Aorta (tissue), 5 donors: ENCODE measurements around the gene HES2. TPM values are rescaled to one million over a fixed set of nuclear protein-coding genes. Genes with fewer than 3 reads are reported as not detected.

Experiments
- ATAC-seq: fragments of 200-7000 bp; cut with Tn5 transposase; one replicate; pipeline ENCODE4 v1.9.1; 2022; ENCODE audit warnings: moderate library complexity; ENCODE audit not compliant: low FRiP score
- DNase-seq, 2 donors: peaks; one replicate each; pipeline ENCODE4 v3.0.0-alpha.2; 2020
- H3K27ac ChIP-seq, 2 donors: one replicate each; pipeline ENCODE4 v1.5.1; 2013; ENCODE audit warnings: low read length in 2 of 2, mild to moderate bottlenecking in 2 of 2, moderate library complexity in 2 of 2, control low read depth in 1 of 2, inconsistent platforms in 1 of 2, low read depth in 1 of 2
- H3K27me3 ChIP-seq, 2 donors: one replicate each; pipeline ENCODE4 v1.6.1; 2013; ENCODE audit warnings: control low read depth in 1 of 2, low read length in 1 of 2, mild to moderate bottlenecking in 1 of 2, moderate library complexity in 1 of 2; ENCODE audit not compliant: insufficient read depth in 2 of 2, control insufficient read depth in 1 of 2
- H3K36me3 ChIP-seq, 2 donors: one replicate each; pipeline ENCODE4 v1.6.1; 2013; ENCODE audit warnings: control low read depth in 1 of 2, low read length in 1 of 2, mild to moderate bottlenecking in 1 of 2; ENCODE audit not compliant: insufficient read depth in 2 of 2, control insufficient read depth in 1 of 2
- H3K4me1 ChIP-seq, 2 donors: one replicate each; pipeline ENCODE4 v1.6.1; 2013; ENCODE audit warnings: low read length in 2 of 2, control low read depth in 1 of 2, mild to moderate bottlenecking in 1 of 2, moderate library complexity in 1 of 2; ENCODE audit not compliant: insufficient read depth in 2 of 2, control insufficient read depth in 1 of 2
- H3K4me3 ChIP-seq, 2 donors: one replicate each; pipeline ENCODE4 v1.5.1; 2013; ENCODE audit warnings: low read length in 2 of 2, control low read depth in 1 of 2, mild to moderate bottlenecking in 1 of 2
- H3K9me3 ChIP-seq: one replicate; pipeline ENCODE4 v1.6.1; 2013; ENCODE audit warnings: mild to moderate bottlenecking, low read length; ENCODE audit not compliant: control insufficient read depth
- WGBS, 2 donors: extraction: QIAGEN DNeasy Blood & Tissue Kit; methylation state at CpG; one replicate each; pipeline ENCODE4 v1.1.7; 2013; 5-methylcytosine and 5-hydroxymethylcytosine counted together
- intact Hi-C, 2 donors: fragments of 100-400 bp; cut with DNase I; formaldehyde crosslinking; loops; one replicate each; pipeline versions ENCODE4 v1.14.2 to v1.15.0; 2022
- polyA plus RNA-seq, 2 donors: library from polyadenylated mRNA; stranded (reverse); fragments of 200-250 nt; gene quantifications; one replicate each; pipeline ENCODE4 v1.2.3, GENCODE V29; 2013
- total RNA-seq, 2 donors: library from RNA; stranded (reverse); fragmentation: NEBNext Ultra II Directional; extraction: Animal tissue kit (Norgen Biotek cat#: 25700); gene quantifications; one replicate each; pipeline ENCODE4 v1.2.1, GENCODE V29; 2021
- donor health status: healthy with polysubstance abuse.
- donor health status: Bipolar disorder and iron deficiency.
- donor health status: DM: no; HTN: no; CAD: no.
- donor health status: DM: no; HTN: no; CAD: no.
- donor health status: DM: yes; HTN: yes; CAD: no.

Gene HES2
- total and polyA plus RNA-seq, 4 donors: 0.49 to 1.4 TPM; not detected in 2

GRCh38 chr1:6416295-6416656, 3.4 kb downstream of the HES2 start:
- Histone ChIP-seq H3K36me3 (no peaks in the 10 kb centered on the region), H3K4me3 (no peak overlapping the region), H3K27ac (no peak overlapping the region), H3K4me1 (no peaks in the 10 kb centered on the region), H3K9me3 (no peaks in the 10 kb centered on the region), H3K27me3 (no peaks in the 10 kb centered on the region)
- 77 to 86% methylated on average over 8 of the region's 8 CpGs for WGBS, 2 donors
- no peak for ATAC-seq
- DNase-seq: no peak
- intact Hi-C loops: no loop called here

- DNase-seq: no peak
- Histone ChIP-seq H3K27me3 (no peaks in the 10 kb centered on the region), H3K27ac (no peak overlapping the region), H3K4me1 (no peaks in the 10 kb centered on the region), H3K36me3 (no peaks in the 10 kb centered on the region), H3K9me3 (no peaks in the 10 kb centered on the region), H3K4me3 (no peak overlapping the region)
- 64 to 65% methylated on average over 17 of the region's 17 CpGs for WGBS, 2 donors
- ATAC-seq: no peak
- intact Hi-C loops: no loop called here
These were observed 4.7 kb downstream of the HES2 start for GRCh38 chr1:6414881-6415626.

GRCh38 chr1:6414443-6414844, 5.3 kb downstream of the HES2 start:
- H3K4me3 ChIP-seq: no peak overlapping the region
- DNase-seq (no peak), ATAC-seq (no peak)
- 6% methylated on average over 15 of the region's 15 CpGs for WGBS, 2 donors
- intact Hi-C loops: no loop called here
- H3K9me3 ChIP-seq: no peaks in the 10 kb centered on the region
- H3K27ac ChIP-seq: no peak overlapping the region
- H3K27me3 ChIP-seq: no peaks in the 10 kb centered on the region
- no peaks in the 10 kb centered on the region for H3K36me3 ChIP-seq
- no peaks in the 10 kb centered on the region for H3K4me1 ChIP-seq

- DNase-seq (no peak), ATAC-seq (no peak)
- Histone ChIP-seq H3K4me3 (no peak overlapping the region), H3K9me3 (no peaks in the 10 kb centered on the region), H3K27ac (no peak overlapping the region), H3K36me3 (no peaks in the 10 kb centered on the region), H3K27me3 (no peaks in the 10 kb centered on the region), H3K4me1 (no peaks in the 10 kb centered on the region)
- intact Hi-C loops: loop anchor here in 1 of 2 donors (2.0 kb wide), 1 partner anchor 54 kb away; no protein-coding TSS in a partner anchor
- WGBS, 2 donors: 67 to 77% methylated on average over 6 of the region's 6 CpGs
These were observed 6.8 kb downstream of the HES2 start for GRCh38 chr1:6412896-6413295.

GRCh38 chr1:6410248-6410893, 9.3 kb downstream of the HES2 start:
- WGBS, 2 donors: 85% methylated on average over 13 of the region's 13 CpGs
- no peaks in the 10 kb centered on the region for H3K27me3 ChIP-seq
- intact Hi-C loops: no loop called here

GRCh38 chr1:6409733-6410132, 10.0 kb downstream of the HES2 start:
- WGBS, 2 donors: 92 to 93% methylated on average over 6 of the region's 6 CpGs

More at GRCh38 chr1:6410248-6410893, 9.3 kb downstream of the HES2 start:
- no peak overlapping the region for H3K4me3 ChIP-seq
- no peak overlapping the region for H3K27ac ChIP-seq
- H3K36me3 ChIP-seq: no peaks in the 10 kb centered on the region
- no peaks in the 10 kb centered on the region for H3K4me1 ChIP-seq
- DNase-seq (no peak), ATAC-seq (no peak)
- H3K9me3 ChIP-seq: no peaks in the 10 kb centered on the region

GRCh38 chr1:6409053-6409452, 10.7 kb downstream of the HES2 start:
- Histone ChIP-seq H3K27me3 (no peaks in the 10 kb centered on the region), H3K9me3 (no peaks in the 10 kb centered on the region), H3K27ac (no peak overlapping the region), H3K36me3 (no peaks in the 10 kb centered on the region), H3K4me1 (no peaks in the 10 kb centered on the region), H3K4me3 (no peak overlapping the region)
- 89 to 93% methylated on average over 4 of the region's 4 CpGs for WGBS, 2 donors
- no peak for DNase-seq
- no peak for ATAC-seq
- intact Hi-C loops: loop anchor here in 1 of 2 donors (5.0 kb wide), 1 partner anchor 47 kb away; no protein-coding TSS in a partner anchor

More at GRCh38 chr1:6409733-6410132, 10.0 kb downstream of the HES2 start:
- H3K4me3 ChIP-seq: no peak overlapping the region
- DNase-seq: no peak
- no peaks in the 10 kb centered on the region for H3K4me1 ChIP-seq
- no peak overlapping the region for H3K27ac ChIP-seq
- no peaks in the 10 kb centered on the region for H3K9me3 ChIP-seq
- H3K27me3 ChIP-seq: no peaks in the 10 kb centered on the region
- H3K36me3 ChIP-seq: no peaks in the 10 kb centered on the region
- ATAC-seq: no peak
- intact Hi-C loops: loop anchor here in 1 of 2 donors (5.0 kb wide), 1 partner anchor 47 kb away; no protein-coding TSS in a partner anchor

- no peak overlapping the region for H3K27ac ChIP-seq
These were observed 11.7 kb downstream of the HES2 start for GRCh38 chr1:6408023-6408422.

GRCh38 chr1:6401673-6402072, 18.0 kb downstream of the HES2 start:
- Histone ChIP-seq H3K36me3 (no peaks in the 10 kb centered on the region), H3K27ac (no peak overlapping the region), H3K9me3 (no peaks in the 10 kb centered on the region), H3K4me3 (no peak overlapping the region), H3K27me3 (no peaks in the 10 kb centered on the region), H3K4me1 (no peaks in the 10 kb centered on the region)
- intact Hi-C loops: no loop called here
- no peak for DNase-seq
- no peak for ATAC-seq
- WGBS, 2 donors: 76 to 78% methylated on average over 6 of the region's 6 CpGs

More at GRCh38 chr1:6408023-6408422, 11.7 kb downstream of the HES2 start:
- DNase-seq: no peak
- Histone ChIP-seq H3K4me3 (no peak overlapping the region), H3K36me3 (no peaks in the 10 kb centered on the region), H3K4me1 (no peaks in the 10 kb centered on the region), H3K9me3 (no peaks in the 10 kb centered on the region), H3K27me3 (no peaks in the 10 kb centered on the region)
- WGBS, 2 donors: 55 to 62% methylated on average over 6 of the region's 6 CpGs
- no peak for ATAC-seq
- intact Hi-C loops: loop anchor here in 1 of 2 donors (5.0 kb wide), 1 partner anchor 46 kb away; no protein-coding TSS in a partner anchor
